Kidney epithelial cell (primary cell): ENCODE data around the gene DOCK11. TPM values are rescaled to one million over a fixed set of nuclear protein-coding genes. Genes with fewer than 3 reads are reported as not detected.

ENCODE experiments used
- DNase-seq: peaks from one replicate; pipeline ENCODE4 v3.0.0-alpha.2; 2010; ENCODE audit warnings: low read depth
- H3K27me3 ChIP-seq: 2 replicates; pipeline ENCODE4 v1.6.0; 2011; ENCODE audit warnings: low read length; ENCODE audit not compliant: control insufficient read depth, insufficient read depth
- H3K36me3 ChIP-seq: 2 replicates; pipeline ENCODE4 v1.5.1; 2011; ENCODE audit warnings: low read length; ENCODE audit not compliant: control insufficient read depth, insufficient read depth
- H3K4me3 ChIP-seq: 2 replicates; pipeline ENCODE4 v1.5.1; 2011; ENCODE audit warnings: low read depth, mild to moderate bottlenecking, control low read depth, low read length
- total RNA-seq: library from RNA; depleted of rRNA; stranded (reverse); fragments of >200 nt; gene quantifications from 2 replicates; pipeline ENCODE4 v1.2.3, GENCODE V29; 2015
- TF ChIP-seq, protein P1 (sequence below): IDR thresholded peaks from 2 replicates; pipeline ENCODE4 v1.5.1; 2011; ENCODE audit warnings: mild to moderate bottlenecking, moderate library complexity, low read length, control low read depth, inconsistent platforms; ENCODE audit not compliant: insufficient read depth, poor library complexity, severe bottlenecking

DOCK11 gene
- total RNA-seq, 1 donor from 2014 or later = 10.9 TPM

DNA sequence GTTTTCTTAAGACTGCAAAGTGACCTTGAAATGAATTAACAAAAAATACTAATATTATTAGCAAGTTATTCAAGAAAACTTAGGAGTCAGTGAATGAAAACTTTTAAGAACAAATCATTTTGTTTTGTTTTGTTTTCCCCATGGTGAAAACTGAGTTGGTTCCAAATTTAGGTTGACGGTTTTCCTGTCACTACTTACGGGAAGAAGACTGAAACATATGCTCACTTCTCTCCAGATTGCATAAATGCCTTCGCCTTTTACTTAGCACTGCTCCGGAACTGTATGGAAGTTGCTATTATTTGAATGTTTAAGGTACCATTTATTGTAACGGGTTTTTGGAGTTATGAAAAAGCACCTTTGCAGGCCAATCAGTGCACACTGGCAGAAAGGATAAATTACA is 42.8 kb downstream of the DOCK11 start:
- Histone ChIP-seq H3K4me3 (no peak overlapping the region), H3K27me3 (no peaks in the 10 kb centered on the region), H3K36me3 (no peaks in the 10 kb centered on the region)
- TF ChIP-seq, protein P1, sequence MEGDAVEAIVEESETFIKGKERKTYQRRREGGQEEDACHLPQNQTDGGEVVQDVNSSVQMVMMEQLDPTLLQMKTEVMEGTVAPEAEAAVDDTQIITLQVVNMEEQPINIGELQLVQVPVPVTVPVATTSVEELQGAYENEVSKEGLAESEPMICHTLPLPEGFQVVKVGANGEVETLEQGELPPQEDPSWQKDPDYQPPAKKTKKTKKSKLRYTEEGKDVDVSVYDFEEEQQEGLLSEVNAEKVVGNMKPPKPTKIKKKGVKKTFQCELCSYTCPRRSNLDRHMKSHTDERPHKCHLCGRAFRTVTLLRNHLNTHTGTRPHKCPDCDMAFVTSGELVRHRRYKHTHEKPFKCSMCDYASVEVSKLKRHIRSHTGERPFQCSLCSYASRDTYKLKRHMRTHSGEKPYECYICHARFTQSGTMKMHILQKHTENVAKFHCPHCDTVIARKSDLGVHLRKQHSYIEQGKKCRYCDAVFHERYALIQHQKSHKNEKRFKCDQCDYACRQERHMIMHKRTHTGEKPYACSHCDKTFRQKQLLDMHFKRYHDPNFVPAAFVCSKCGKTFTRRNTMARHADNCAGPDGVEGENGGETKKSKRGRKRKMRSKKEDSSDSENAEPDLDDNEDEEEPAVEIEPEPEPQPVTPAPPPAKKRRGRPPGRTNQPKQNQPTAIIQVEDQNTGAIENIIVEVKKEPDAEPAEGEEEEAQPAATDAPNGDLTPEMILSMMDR = no peak
- no peak for DNase-seq

DNA sequence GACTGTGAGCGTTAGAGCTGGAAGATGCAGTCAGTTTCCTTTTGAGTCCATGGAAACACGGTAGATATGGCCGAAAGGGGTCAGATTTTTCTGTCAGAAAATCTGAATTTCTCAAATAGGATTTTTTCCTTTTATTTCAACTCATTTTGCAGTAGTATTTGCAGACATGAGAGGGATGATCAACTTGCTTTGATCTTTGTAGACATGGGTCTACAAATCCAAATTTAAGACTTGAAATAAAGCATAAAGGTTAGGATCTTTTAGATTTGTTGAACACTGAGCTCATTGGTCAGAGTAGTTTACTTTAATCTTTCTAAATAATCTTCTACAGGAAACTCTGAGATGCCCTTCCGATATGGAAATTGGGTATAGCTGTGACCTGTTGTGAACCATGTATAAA is 44.7 kb downstream of the DOCK11 start:
- Histone ChIP-seq H3K36me3 (no peaks in the 10 kb centered on the region), H3K4me3 (no peak overlapping the region), H3K27me3 (no peaks in the 10 kb centered on the region)
- DNase-seq = no peak
- TF ChIP-seq, protein P1 = no peak

DNA sequence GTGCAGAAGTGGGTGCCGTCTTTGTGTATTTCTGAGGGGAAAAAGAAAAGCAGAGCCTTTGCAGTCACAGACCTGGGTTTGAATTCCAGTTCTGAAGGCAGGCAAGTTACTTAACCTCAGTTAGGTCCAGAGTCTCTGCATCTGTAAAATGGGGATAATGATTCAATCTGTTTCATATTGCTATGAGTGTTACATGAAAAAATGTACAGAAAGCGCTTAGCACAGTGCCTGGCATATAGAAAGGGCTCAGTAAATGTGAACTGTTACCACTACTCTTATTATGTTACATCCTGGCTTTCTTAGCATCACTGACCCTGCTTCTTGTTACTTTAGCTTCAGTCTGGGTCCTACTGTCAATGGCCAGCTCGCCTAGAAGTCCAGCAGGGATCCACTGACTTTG is 45.9 kb downstream of the DOCK11 start:
- no peaks in the 10 kb centered on the region for H3K27me3 ChIP-seq
- H3K4me3 ChIP-seq = no peak overlapping the region
- DNase-seq = no peak
- TF ChIP-seq, protein P1 = no peak
- H3K36me3 ChIP-seq = no peaks in the 10 kb centered on the region

DNA sequence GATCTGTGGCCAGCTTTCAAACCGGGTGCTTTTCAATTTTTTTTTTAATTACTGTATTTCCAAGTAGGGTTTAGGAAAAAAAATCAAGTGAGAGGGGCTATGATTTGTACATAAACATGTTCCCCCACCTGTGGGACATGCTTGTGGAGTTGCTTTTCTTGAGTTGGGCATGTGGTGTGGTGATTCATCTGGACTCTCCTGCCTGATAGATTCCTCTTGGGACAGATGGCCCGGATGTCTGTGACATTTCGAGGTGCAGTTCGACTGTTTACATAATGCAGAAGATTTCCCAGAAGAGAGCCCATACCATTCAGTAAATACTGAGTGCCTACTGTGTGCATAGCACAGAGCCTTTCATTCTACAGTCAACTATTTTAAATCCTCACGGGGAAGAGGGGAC is 49.9 kb downstream of the DOCK11 start:
- H3K4me3 ChIP-seq = no peak overlapping the region

DNA sequence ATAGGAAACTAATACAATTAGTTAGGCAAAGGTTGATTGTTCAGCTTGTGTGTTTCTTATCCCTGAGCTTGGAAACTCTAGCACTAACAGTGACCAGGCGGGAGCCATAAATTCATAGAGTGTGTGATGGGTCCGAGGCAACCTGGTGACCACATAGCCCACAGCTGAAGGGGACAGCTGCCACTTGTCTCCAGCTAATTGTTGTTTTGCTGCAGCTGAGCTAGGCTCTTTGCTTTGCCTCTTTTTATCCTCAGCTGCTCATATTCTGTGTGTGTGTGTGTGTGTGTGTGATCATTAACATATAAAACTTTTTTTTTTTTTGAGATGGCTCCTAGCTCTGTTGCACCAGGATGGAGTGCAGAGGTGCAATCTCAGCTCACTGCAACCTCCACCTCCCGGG is 53.2 kb downstream of the DOCK11 start:
- Histone ChIP-seq H3K27me3 (no peaks in the 10 kb centered on the region), H3K4me3 (no peak overlapping the region), H3K36me3 (no peaks in the 10 kb centered on the region)
- no peak for DNase-seq
- TF ChIP-seq, protein P1 = no peak

More for the DNA sequence above, 49.9 kb downstream of the DOCK11 start:
- Histone ChIP-seq H3K36me3 (no peaks in the 10 kb centered on the region), H3K27me3 (no peaks in the 10 kb centered on the region)
- TF ChIP-seq, protein P1 = no peak
- DNase-seq = no peak

DNA sequence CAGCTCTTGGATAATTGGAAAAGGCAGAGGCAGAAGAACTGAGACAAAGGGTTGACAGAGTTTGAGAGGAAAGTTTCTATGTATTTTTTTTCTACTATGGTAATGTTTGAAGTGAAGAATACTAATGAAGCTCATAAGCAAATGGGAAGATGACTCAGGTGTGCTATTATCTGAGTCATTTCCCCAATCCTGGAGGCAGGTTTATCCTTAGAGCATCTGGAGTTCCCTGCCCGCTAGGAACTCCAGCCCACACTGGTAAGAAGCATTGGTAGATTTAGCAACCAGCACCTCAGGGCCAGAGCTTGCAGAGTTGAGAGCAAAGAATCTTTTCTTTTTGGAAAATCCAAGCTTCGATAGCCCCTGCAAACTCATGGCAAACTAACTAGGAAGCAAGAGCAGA is 55.2 kb downstream of the DOCK11 start:
- no peak for DNase-seq
- TF ChIP-seq, protein P1 = no peak
- Histone ChIP-seq H3K4me3 (no peak overlapping the region), H3K36me3 (no peaks in the 10 kb centered on the region), H3K27me3 (no peaks in the 10 kb centered on the region)
